Stimulated activated CD8-positive, alpha-beta memory T cell treated with anti-CD3 and anti-CD28 coated beads, Interleukin-2, amount 100 ng/mL, for 1 hour (primary cell): ENCODE data around the gene TVP23A.
"Not testable (repeated sequence)": the region's sequence is repeated elsewhere in the genome, so short reads cannot be mapped to it uniquely, and the experiment has no call there.

ENCODE experiments used
- DNase-seq, 2 donors: peaks; one replicate each; pipeline ENCODE4 v3.0.0-alpha.2; 2020; ENCODE audit warnings: low read depth in 2 of 2

Gene TVP23A

GRCh38 chr16:10836174-10836853, 17.7 kb upstream of the TVP23A start:
- no peak for DNase-seq

GRCh38 chr16:10835281-10835931, 16.8 kb upstream of the TVP23A start:
- no peak for DNase-seq

- no peak for DNase-seq
Observed at GRCh38 chr16:10834766-10835165, 16.2 kb upstream of the TVP23A start.

- DNase-seq = no peak
Observed at GRCh38 chr16:10834130-10834529, 15.5 kb upstream of the TVP23A start.

- no peak for DNase-seq
Observed at GRCh38 chr16:10833271-10833670, 14.7 kb upstream of the TVP23A start.

- DNase-seq = no peak
Observed at GRCh38 chr16:10831894-10832886, 13.6 kb upstream of the TVP23A start.

- not testable (repeated sequence) for DNase-seq
Observed at GRCh38 chr16:10830240-10830639, 11.6 kb upstream of the TVP23A start.

- not testable (repeated sequence) for DNase-seq
Observed at GRCh38 chr16:10829390-10830098, 10.9 kb upstream of the TVP23A start.

GRCh38 chr16:10828851-10829366, 10.3 kb upstream of the TVP23A start:
- DNase-seq = no peak

- no peak for DNase-seq
Observed at GRCh38 chr16:10827691-10828341, 9.2 kb upstream of the TVP23A start.

- no peak for DNase-seq
Observed at GRCh38 chr16:10824111-10824893, 5.7 kb upstream of the TVP23A start.

GRCh38 chr16:10822702-10823101, 4.1 kb upstream of the TVP23A start:
- no peak for DNase-seq

GRCh38 chr16:10820546-10820945, 2.0 kb upstream of the TVP23A start:
- no peak for DNase-seq

- DNase-seq = no peak
Observed at GRCh38 chr16:10817514-10817913, 1.1 kb downstream of the TVP23A start.

- DNase-seq = no peak
Observed at GRCh38 chr16:10813099-10813455, 5.5 kb downstream of the TVP23A start.

- DNase-seq = no peak
Observed at GRCh38 chr16:10812312-10813098, 6.1 kb downstream of the TVP23A start.

GRCh38 chr16:10809706-10810105, 8.9 kb downstream of the TVP23A start:
- DNase-seq = no peak

GRCh38 chr16:10808850-10809249, 9.7 kb downstream of the TVP23A start:
- no peak for DNase-seq

- no peak for DNase-seq
Observed at GRCh38 chr16:10808218-10808617, 10.4 kb downstream of the TVP23A start.
